ENCODE measurements around the gene ARMC9.
"Not testable (repeated sequence)": the region's sequence is repeated elsewhere in the genome, so short reads cannot be mapped to it uniquely, and the experiment has no call there.

Gene ARMC9

DNA sequence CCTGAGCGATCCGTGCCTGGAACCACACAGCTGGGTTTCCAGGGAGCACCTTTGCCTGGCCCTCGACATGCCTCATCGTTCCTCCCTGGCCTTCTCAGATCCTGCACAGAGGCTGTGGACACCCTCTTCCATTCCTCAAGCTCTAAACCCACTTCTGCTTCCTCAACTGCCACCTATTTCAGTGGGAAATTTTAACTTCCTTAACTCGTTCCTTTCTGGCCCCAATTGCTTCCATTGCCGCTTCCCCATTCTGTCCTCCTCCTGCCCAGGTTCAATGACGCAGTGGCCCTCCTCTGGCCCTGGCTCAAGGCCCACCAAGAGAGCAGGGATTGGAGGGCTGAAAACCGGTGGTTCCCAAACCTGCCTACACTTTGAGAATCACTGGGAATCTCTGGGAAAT lies 192.2 kb downstream of the ARMC9 start:
- no peak for DNase-seq

DNA sequence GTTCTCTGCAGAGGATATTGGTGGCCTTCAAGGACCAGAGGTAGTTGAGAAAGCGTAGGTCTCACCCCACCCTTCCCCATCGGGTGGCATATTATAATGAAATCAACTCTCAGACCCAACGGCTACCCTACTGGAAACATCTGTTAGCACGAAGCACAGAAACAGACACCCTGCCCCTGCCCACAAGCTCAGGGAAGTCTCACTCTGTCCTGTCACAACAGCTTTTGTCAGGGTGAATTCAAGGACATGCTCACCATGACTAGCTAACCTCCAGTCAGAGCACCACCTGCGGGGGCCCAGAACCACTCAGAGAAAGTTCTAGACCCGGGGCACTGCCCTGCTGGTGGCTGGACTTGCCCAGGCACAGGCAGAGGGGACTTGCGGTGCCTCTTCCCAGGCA lies 193.6 kb downstream of the ARMC9 start:
- DNase-seq: peak; percentile 9

DNA sequence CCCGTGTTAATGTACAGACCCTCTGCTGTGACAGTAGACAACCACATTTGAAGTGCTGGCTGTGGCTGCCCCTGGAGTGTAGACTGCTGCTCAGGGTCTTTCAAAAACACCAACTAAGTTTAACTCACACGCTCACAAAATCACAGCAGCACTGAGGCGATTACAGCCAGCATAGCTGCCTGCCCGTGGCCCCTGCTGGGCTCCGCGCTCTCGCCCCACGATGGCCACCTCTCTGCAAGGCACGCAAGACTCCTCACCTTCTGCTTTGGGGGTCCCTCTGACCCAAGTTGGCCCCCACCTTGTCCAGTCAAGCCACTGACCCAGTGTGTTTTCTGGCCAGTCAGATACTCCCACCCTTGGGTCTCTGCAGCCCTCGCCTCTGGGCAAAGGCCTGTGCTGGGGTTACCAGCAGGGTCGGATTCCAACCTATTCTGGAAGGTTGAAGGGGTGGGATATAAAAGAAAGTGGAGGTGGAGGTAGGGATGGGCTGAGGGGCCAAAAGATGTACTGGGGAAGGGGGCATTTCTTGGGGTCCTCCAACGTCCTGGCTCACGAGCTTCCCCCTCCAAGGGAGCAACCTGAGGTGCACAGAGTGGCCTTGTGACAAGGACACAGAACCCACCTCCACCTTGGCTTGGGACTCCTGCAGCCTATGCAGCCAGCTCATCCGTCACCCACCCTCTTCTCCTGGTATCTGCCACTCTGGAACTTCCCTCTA lies 194.2 kb downstream of the ARMC9 start:
- no peak for DNase-seq

DNA sequence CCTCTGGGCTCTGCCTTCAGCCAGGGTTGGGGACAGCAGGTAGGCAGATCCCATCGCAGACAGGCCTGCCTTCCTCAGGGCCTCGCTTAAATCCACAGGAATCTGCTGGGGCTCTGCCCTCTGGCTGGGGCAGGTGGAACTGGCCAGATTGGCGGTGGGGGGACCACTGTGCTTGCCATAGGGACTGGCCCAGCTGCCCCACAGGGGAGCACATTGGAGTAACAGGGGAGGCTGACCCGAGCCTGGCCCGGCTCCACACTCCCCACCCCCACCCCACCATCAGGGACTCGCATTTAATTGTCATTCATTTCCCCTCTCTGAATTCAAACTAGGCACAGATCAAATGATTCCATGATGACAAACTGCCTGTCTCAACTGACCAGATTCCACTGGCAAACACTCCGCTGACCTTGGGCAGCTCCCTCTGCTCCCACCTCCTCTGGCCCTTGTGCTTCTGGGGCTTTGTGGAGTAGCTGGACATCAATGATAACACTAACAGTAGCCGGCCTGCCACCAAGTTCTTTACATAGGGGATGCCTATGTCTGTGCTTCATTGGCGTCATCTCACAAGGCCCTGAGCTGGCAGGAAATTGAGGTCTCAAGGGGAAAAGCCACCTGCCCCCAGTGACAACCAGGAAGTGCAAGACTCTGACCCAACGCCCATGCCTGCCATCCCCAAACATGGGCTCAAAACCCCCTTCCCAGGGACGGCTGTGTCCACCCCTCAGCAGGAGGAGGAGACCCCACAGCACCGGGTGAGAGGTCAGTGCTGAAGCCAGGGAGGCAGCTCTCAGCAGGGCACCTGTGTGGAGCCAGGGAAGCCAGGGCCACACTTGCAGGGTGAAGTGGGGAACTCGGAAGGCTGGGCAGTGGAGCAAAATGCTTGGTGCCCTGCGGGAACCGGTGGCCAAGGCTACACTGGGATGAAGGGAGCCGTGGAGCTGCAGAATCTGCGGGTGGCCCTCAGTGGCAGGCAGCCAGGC lies 195.0 kb downstream of the ARMC9 start:
- no peak for DNase-seq

DNA sequence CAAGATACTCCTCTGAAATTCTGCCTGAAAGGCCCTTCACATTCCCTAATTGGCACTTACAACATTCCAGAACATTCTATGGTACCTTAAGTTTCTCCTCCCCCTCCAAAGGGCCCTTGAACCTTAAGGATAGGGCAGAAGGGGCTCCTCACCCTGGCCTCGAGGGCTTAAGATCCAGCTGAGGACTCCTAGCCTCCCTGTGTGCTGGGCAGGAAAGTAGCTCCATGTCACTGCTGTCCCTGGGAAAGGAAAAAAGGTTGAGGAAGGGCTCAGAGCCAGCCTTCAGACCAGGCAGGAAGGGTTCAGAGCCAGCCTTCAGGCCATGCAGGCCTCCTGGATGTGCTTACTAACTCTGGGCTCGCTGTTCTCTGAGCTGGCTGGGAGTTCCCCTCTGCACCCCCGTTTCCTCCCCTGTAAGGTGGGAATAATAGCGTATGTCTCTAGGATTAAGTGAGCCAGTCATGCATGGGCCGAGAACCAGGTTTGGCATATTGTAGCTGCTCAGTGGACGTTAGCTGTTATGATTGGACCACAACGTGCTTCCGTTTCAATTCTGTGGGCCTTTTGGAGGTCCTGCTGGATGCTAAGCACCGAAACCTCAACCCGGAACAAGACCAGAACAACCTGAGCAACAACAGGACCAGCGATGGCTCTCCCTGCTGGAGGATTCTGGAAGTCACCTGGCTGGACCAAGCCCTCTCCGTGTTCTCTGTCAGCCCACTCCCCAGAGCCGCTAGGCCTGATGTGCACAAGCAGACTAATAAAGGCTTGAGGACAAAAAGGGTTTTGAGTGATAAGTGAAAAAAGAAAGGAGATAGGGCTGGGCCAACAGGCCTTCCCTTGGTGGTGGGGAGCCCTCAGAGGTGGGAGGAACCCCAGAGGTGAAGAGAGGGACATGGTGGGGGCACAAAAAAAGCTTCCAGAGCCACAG lies 196.0 kb downstream of the ARMC9 start:
- DNase-seq: no peak

DNA sequence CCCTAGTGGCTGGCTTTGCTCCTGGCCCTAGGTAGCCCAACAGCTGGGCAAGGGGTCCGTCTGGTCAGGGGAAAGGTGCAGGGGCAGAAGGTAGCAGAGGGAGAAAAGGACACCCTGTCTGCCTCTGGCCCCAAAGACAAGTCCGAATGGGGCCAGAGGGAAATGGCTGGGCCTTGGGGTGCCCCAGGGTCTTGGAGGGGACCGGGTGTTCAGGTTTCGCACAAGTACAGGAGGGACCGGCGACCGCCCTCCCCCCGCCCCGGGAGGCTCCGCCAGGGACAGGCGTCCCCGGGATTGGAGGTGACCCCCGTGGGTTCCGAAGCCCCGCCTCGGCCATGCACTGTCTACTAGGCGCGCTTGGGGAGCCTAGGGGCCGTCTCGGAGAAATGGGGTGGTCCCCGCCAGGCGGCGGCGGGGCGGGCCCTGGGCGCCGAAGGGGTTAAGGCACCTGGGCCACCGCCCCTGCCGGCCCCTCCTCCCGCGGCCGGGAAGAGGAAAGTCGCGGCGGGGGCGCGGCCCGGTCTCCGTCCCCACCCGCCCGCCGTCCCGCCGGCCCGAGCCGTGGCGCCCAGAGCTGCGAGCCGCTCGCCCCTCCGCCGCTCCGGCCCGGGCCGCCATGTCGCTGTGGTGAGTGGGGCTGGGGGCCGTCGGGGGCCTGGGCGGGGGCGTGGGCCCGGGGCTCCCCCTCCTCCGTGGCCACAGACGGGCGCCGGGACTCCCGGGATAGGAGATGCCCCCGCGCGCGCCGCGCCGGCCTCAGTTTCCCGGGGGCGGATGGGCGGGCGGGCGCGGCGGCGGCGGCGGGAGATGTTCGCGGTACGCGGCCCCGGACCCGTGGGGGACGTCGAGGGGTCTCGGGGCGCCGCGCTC lies 197.0 kb downstream of the ARMC9 start, which contains the start of gene B3GNT7:
B3GNT7 (plus strand) TSS at position 523 of the 870 bp plus-strand sequence; CDS start at position 617, 94 bp downstream.
- DNase-seq: no peak

DNA sequence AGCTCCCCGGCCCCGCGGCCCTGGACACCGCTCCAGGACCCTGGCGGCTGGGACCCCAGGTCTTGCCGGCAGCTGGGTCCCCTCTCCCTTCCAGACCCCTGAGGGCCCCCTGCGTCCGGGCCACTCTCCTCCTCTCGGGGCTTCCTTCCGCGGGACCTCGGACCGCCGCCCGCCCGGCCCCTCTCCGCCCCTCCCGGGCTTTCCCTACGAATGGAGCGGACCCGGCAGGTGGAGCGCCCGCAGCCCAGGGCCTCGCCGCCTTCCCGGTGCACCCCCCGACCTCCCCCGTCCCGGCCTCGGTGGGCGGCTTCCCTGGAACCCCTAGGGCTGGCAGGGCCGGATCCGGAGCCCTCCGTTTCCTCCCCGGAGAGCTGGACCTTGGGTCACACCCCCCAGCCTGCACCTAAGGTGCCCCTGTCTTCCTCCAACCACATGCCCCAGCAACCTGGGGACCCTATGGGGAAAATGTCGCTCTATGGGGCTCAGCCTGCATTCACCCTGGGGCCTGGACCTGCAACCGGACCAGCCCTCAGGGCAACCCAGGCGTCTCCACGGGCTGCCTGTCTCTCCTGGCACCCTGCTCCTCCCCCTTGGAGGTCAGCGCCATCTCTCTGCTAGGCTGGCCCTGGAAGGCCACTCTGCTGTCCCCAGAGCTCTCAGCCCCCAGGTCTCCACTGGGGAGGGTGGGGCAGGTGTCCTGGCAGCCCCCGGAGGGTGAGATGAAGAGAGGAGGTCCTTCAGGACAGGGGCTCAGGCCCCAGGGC lies 197.8 kb downstream of the ARMC9 start:
- no peak for DNase-seq

DNA sequence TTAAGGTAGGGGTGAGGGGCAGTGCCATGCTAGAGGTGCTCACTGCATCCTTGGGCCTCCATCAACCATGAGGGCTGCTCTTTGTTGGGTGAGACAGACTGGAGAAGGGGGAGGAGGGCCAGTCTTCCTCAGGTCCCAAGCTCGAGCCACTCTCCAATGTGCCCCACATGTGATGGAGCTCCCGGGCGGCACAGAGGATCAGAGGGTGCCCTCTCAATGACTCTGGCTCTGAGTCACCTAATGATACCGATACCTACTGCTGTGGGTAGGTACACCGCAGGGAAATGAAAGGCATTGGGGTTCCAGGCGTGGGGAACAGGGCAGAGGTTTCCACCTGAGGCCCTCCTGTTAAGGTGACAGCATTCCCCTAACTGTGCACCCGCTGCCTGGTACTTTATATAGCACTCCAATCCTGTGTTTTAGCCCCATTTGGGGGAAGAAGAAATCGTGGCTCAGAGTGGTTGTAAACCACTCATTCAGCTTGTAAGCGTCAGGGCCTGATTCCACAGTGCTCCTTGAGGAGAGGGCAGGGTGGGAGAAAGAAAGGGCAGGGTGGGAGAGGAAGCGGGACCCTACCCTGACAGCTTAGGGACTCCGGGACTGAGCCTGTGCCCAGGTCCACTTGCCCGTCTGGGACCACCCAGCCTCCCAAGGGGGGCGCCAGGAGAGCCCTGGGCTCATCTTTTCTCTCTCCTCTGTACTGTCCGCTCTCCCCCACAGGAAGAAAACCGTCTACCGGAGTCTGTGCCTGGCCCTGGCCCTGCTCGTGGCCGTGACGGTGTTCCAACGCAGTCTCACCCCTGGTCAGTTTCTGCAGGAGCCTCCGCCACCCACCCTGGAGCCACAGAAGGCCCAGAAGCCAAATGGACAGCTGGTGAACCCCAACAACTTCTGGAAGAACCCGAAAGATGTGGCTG lies 198.8 kb downstream of the ARMC9 start:
- DNase-seq: no peak

DNA sequence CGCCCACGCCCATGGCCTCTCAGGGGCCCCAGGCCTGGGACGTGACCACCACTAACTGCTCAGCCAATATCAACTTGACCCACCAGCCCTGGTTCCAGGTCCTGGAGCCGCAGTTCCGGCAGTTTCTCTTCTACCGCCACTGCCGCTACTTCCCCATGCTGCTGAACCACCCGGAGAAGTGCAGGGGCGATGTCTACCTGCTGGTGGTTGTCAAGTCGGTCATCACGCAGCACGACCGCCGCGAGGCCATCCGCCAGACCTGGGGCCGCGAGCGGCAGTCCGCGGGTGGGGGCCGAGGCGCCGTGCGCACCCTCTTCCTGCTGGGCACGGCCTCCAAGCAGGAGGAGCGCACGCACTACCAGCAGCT lies 199.5 kb downstream of the ARMC9 start:
- DNase-seq: no peak

DNA sequence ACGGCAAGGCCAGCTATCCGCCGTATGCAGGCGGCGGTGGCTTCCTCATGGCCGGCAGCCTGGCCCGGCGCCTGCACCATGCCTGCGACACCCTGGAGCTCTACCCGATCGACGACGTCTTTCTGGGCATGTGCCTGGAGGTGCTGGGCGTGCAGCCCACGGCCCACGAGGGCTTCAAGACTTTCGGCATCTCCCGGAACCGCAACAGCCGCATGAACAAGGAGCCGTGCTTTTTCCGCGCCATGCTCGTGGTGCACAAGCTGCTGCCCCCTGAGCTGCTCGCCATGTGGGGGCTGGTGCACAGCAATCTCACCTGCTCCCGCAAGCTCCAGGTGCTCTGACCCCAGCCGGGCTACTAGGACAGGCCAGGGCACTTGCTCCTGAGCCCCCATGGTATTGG lies 200.2 kb downstream of the ARMC9 start:
- no peak for DNase-seq

DNA sequence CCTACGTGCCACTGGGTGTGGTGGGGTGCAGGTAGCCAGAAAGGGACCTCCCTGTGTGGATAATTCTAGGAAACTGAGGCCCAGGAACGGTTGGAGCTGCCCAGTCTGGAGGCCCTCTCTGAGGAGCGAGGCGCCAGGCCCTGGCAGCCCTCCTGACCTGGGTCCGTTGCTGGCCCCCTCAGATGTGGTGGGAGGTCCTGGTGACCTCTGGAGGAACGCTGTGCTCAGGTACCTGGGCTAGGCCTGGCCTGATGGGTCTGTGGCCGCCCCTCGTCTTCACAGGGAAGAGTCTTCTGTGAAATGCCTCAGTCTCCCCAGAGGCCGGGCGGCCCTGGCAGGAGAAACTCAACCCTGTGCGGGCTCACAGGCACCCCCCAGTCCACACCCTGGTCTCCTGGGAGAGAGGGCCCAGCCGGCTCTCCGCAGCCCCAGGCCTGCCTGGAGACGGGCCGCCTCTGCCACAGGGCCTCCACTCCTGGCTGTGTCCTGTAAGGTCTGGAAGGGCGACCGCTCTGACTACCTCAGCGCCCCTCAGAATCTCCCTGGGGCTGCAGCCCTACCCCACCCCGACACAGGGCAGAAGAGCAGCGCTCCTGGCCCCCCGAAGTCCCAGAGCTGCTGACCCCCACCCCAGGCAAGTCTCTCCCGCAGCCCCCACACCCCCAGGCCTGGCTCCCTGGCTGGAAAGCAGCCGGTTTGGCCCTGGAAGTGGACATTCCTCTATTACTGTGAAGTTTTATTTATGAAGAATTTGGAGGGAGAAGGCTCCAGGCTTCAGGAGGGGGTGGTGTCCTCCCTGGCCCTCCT lies 200.8 kb downstream of the ARMC9 start:
- DNase-seq: no peak

DNA sequence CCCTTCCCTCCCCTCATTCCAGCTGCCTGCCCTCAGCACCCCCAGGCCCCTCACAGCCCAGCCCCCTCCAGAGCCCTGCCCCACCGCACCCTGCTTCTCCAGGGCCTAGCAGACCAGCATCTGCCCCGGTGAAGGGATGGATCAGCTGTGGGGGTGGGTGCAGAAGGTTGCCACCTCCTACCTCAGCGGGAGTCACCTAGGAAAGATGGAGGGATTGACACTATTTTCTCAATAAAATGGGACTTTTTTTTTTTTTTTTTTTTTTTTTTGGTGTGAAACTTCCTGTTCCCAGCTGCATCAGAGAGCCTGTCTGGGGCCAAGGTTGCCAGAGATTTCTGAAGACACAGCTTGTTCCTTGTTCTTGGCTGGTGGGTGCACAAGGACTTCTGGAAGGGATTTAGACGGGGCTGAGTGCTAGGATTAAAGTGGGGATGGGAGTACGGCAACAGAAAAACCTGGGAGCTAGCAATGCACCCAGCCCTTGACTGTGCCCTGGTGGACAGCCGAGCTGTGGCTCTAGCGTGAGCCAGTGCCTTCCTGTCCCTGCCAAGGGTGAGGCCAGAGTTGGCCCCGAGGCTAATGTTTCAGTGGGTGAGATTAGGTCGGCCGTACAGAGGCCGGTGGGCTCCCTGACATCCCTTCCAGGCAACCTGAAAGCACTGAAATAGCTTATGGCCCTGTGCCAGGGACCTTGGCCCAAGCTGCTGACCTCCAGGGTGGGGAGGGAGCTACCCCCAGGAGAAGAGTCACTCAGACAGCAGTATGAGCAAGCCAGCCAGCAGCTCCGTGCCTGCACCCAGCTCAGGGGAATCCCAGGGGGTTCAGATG lies 201.6 kb downstream of the ARMC9 start:
- no peak for DNase-seq

DNA sequence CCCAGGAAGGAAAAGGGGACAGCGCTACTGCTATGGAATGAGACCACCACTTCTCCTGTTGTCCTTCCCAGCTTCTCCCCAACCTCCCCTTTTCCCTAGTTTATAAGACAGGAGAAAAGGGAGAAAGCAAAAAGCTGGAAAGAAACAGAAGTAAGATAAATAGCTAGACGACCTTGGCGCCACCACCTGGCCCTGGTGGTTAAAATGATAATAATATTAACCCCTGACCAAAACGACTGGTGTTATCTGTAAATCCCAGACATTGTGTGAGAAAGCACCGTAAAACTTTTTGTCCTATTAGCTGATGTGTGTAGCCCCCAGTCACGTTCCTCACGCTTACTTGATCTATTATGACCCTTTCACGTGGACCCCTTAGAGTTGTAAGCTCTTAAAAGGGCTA lies 202.2 kb downstream of the ARMC9 start:
- not testable (repeated sequence) for DNase-seq

DNA sequence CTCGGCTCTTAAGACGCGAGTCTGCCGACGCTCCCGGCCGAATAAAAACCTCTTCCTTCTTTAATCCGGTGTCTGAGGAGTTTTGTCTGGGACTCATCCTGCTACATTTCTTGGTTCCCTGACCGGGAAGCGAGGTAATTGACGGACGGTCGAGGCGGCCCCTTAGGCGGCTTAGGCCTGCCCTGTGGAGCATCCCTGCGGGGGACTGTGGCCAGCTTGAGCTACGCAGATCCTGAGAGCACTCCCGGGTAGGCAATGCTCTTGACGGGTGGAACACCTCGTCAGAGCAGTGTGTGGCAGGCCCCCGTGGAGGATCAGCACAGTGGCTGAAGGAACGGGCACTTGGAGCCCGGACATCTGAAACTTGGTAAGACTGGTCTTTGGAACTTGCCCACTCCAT lies 202.7 kb downstream of the ARMC9 start:
- DNase-seq: not testable (repeated sequence)

DNA sequence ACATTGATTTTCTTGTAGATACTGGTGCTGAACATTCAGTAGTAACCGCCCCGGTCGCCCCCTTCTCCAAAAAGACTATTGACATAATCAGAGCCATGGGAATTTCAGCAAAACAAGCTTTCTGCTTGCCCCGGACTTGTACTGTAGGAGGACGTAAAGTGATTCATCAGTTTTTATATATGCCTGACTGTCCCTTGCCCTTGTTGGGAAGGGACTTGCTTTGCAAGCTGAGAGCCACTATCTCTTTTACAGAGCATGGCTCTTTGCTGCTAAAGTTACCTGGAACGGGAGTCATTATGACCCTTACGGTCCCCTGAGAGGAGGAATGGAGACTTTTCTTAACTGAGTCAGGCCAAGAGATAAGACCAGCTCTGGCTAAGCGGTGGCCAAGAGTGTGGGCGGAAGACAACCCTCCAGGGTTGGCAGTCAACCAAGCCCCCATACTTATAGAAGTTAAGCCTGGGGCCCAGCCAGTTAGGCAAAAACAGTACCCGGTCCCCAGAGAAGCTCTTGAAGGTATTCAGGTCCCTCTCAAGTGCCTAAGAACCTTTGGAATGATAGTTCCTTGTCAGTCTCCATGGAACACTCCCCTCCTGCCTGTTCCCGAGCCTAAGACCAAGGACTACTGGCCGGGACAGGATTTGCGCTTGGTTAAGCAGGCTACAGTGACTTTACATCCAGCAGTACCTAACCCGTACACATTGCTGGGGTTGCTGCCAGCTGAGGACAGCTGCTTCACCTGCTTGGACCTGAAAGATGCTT lies 205.2 kb downstream of the ARMC9 start:
- not testable (repeated sequence) for DNase-seq

DNA sequence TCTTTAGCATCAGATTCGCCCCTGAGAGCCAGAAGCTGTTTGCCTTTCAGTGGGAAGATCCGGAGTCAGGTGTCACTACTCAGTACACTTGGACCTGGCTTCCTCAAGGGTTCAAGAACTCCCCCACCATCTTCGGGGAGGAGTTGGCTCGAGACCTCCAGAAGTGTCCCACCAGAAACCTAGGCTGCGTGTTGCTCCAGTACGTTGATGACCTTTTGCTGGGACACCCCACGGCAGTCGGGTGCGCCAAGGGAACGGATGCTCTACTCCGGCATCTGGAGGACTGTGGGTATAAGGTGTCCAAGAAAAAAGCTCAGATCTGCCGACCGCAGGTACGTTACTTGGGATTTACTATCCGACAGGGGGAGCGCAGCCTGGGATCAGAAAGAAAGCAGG lies 205.8 kb downstream of the ARMC9 start:
- DNase-seq: not testable (repeated sequence)
